SK-N-SH treated with all-trans-retinoic acid at 6 μM for 48 hours (cell line): Measurements from ENCODE around the gene STXBP3.

Source experiments
- ATAC-seq: fragments of 200-7000 bp; cut with Tn5 transposase; 3 replicates; pipeline ENCODE4 v1.9.1; 2020; ENCODE audit warnings: mild to moderate bottlenecking, moderate library complexity
- ARNTL ChIP-seq: fragments of 450-650 bp; formaldehyde crosslinking; IDR thresholded peaks from 2 replicates; pipeline ENCODE4 v1.5.0; 2020; ENCODE audit warnings: low read depth, mild to moderate bottlenecking, moderate library complexity, borderline replicate concordance
- BACH2 ChIP-seq: fragments of 250-450 bp; sonication (Bioruptor Pico); IDR thresholded peaks from 2 replicates; pipeline ENCODE4 v1.9.0; 2021; ENCODE audit warnings: mild to moderate bottlenecking, borderline replicate concordance
- CSDC2 ChIP-seq: fragments of 250-450 bp; sonication (Bioruptor Pico); IDR thresholded peaks from 2 replicates; pipeline ENCODE4 v1.5.0; 2020; ENCODE audit warnings: mild to moderate bottlenecking, moderate library complexity
- ESRRG ChIP-seq: fragments of 250-450 bp; sonication (Bioruptor Pico); IDR thresholded peaks from 2 replicates; pipeline ENCODE4 v1.6.1; 2021; ENCODE audit warnings: mild to moderate bottlenecking
- GLIS3 ChIP-seq: fragments of 250-450 bp; sonication (Bioruptor Pico); IDR thresholded peaks from 2 replicates; pipeline ENCODE4 v1.5.0; 2020; ENCODE audit warnings: mild to moderate bottlenecking, moderate library complexity
- ISL1 ChIP-seq: fragments of 250-450 bp; sonication (Bioruptor Pico); IDR thresholded peaks from 2 replicates; pipeline ENCODE4 v2.1.2; 2022; ENCODE audit warnings: mild to moderate bottlenecking, moderate library complexity
- OSR1 ChIP-seq: fragments of 250-450 bp; sonication (Bioruptor Pico); IDR thresholded peaks from 2 replicates; pipeline ENCODE4 v1.8.0; 2022; ENCODE audit warnings: moderate library complexity, mild to moderate bottlenecking, inconsistent platforms
- PPARA ChIP-seq: fragments of 250-450 bp; sonication (Bioruptor Pico); IDR thresholded peaks from 2 replicates; pipeline ENCODE4 v1.5.0; 2020; ENCODE audit warnings: mild to moderate bottlenecking, borderline replicate concordance
- RARB ChIP-seq: fragments of 250-450 bp; sonication (Bioruptor Pico); IDR thresholded peaks from 2 replicates; pipeline ENCODE4 v1.8.0; 2021; ENCODE audit warnings: mild to moderate bottlenecking, moderate library complexity
- SNAI2 ChIP-seq: fragments of 250-450 bp; sonication (Bioruptor Pico); IDR thresholded peaks from 2 replicates; pipeline ENCODE4 v1.5.0; 2020; ENCODE audit warnings: mild to moderate bottlenecking, moderate library complexity
- TCF4 ChIP-seq: fragments of 250-450 bp; sonication (Bioruptor Pico); IDR thresholded peaks from 2 replicates; pipeline ENCODE4 v1.8.0; 2021; ENCODE audit warnings: mild to moderate bottlenecking, moderate library complexity, borderline replicate concordance
- ZC3H10 ChIP-seq: fragments of 250-450 bp; sonication (Bioruptor Pico); IDR thresholded peaks from 2 replicates; pipeline ENCODE4 v1.5.1; 2021; ENCODE audit warnings: mild to moderate bottlenecking, moderate library complexity
- ZFP3 ChIP-seq: fragments of 250-450 bp; sonication (Bioruptor Pico); IDR thresholded peaks from 2 replicates; pipeline ENCODE4 v1.5.0; 2020; ENCODE audit warnings: mild to moderate bottlenecking, moderate library complexity
- ZFP30 ChIP-seq: fragments of 450-650 bp; formaldehyde crosslinking; IDR thresholded peaks from 2 replicates; pipeline ENCODE4 v1.5.0; 2022; ENCODE audit warnings: mild to moderate bottlenecking, moderate library complexity
- ZNF565 ChIP-seq: fragments of 450-650 bp; formaldehyde crosslinking; conservative IDR thresholded peaks from 2 replicates; pipeline ENCODE4 v1.5.0; 2020; ENCODE audit warnings: low read depth, mild to moderate bottlenecking, moderate library complexity
- ZNF70 ChIP-seq: fragments of 450-650 bp; formaldehyde crosslinking; IDR thresholded peaks from 2 replicates; pipeline ENCODE4 v1.5.0; 2020; ENCODE audit warnings: mild to moderate bottlenecking, moderate library complexity
- ZNF8 ChIP-seq: fragments of 450-650 bp; formaldehyde crosslinking; IDR thresholded peaks from 2 replicates; pipeline ENCODE4 v1.5.0; 2020; ENCODE audit warnings: mild to moderate bottlenecking, moderate library complexity
- TF ChIP-seq, protein P1 (sequence below): fragments of 250-450 bp; sonication (Bioruptor Pico); IDR thresholded peaks from 2 replicates; pipeline ENCODE4 v1.5.1; 2021; ENCODE audit warnings: mild to moderate bottlenecking, moderate library complexity
- TF ChIP-seq, protein P2 (sequence below): fragments of 250-450 bp; sonication (Bioruptor Pico); IDR thresholded peaks from 2 replicates; pipeline ENCODE4 v1.5.1; 2020; ENCODE audit warnings: low read depth, mild to moderate bottlenecking, moderate library complexity
- TF ChIP-seq, protein P3 (sequence below): fragments of 250-450 bp; sonication (Bioruptor Pico); IDR thresholded peaks from 2 replicates; pipeline ENCODE4 v1.8.0; 2020; ENCODE audit warnings: mild to moderate bottlenecking, moderate library complexity, borderline replicate concordance
- TF ChIP-seq, protein P4 (sequence below): fragments of 250-450 bp; sonication (Bioruptor Pico); IDR thresholded peaks from 2 replicates; pipeline ENCODE4 v1.8.0; 2021; ENCODE audit warnings: low read depth, mild to moderate bottlenecking, moderate library complexity, borderline replicate concordance

STXBP3 gene

DNA sequence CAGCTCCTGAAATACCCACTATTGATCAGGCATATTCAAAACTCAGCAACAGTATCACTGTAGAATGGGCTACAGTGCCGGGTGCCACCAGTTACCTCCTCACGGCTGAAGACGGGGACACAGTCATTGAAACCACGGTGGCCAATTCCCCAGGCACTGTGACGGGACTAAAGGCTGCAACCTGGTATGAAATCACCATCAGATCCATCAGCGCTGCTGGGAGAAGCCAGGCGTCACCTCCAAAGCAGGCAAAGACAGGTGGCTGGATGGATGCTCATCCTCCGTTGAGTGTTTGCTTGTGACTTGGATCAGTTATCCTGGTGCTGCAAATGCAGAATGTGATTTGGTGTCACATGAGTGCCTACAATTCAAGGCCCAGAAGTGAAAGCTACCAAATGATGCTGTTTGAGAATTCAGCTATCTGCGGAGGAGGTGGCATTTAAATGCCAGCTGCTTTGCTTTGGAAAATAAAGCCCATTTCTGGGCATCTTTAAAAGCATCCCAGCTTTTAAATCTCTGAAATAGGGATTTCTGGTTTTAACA is 28.6 kb upstream of the STXBP3 start:
- no peak for ATAC-seq
- TF ChIP-seq CSDC2 (CRISPR knock-in tag) (no peak), ZC3H10 (CRISPR knock-in tag) (no peak), ZNF70 (CRISPR knock-in tag) (no peak), PPARA (no peak), ZFP30 (CRISPR knock-in tag) (no peak), RARB (no peak), ZFP3 (CRISPR knock-in tag) (no peak)
- TF ChIP-seq, protein P1, sequence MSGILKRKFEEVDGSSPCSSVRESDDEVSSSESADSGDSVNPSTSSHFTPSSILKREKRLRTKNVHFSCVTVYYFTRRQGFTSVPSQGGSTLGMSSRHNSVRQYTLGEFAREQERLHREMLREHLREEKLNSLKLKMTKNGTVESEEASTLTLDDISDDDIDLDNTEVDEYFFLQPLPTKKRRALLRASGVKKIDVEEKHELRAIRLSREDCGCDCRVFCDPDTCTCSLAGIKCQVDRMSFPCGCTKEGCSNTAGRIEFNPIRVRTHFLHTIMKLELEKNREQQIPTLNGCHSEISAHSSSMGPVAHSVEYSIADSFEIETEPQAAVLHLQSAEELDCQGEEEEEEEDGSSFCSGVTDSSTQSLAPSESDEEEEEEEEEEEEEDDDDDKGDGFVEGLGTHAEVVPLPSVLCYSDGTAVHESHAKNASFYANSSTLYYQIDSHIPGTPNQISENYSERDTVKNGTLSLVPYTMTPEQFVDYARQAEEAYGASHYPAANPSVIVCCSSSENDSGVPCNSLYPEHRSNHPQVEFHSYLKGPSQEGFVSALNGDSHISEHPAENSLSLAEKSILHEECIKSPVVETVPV (CRISPR knock-in tag), result no peak
- TF ChIP-seq, protein P2, sequence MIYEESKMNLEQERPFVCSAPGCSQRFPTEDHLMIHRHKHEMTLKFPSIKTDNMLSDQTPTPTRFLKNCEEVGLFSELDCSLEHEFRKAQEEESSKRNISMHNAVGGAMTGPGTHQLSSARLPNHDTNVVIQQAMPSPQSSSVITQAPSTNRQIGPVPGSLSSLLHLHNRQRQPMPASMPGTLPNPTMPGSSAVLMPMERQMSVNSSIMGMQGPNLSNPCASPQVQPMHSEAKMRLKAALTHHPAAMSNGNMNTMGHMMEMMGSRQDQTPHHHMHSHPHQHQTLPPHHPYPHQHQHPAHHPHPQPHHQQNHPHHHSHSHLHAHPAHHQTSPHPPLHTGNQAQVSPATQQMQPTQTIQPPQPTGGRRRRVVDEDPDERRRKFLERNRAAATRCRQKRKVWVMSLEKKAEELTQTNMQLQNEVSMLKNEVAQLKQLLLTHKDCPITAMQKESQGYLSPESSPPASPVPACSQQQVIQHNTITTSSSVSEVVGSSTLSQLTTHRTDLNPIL, result no peak

DNA sequence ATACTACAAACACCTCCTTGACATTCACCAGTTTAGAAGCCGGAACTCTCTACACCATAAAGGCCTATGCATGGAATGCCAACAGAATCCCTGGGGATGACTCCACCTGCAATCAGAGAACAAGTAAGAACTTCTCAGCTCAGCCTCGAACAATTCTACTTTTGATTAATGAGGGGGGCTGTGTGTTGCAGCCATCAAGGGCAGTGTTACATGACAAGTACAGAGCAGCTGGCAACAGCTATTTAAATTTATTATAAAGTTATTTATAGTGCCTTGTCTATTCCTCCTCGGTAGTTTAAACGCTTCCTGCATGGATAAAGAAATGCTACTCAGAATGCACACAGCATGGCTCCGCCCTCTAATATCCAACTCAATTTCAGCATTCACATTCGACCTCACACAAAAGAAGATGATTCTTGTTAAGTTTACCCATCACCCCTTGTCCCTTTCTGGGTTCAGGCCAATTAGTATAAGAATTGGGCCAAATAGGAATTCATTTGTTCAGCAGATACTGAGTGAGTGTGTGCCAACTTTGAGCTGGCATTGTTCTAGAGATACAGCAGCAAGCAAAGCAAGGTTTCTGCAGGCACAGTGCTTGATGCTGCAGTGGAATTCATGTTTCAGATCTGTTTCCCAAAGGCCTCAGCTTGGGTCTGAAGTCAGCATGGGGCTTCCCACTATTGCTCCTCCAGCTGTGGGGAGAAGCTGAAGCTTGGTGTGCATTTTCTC is 27.4 kb upstream of the STXBP3 start:
- peak; percentile 13; the same call in 2 of the 3 replicates for ATAC-seq
- no peak for TF ChIP-seq TCF4 (CRISPR knock-in tag)
- TF ChIP-seq BACH2 (CRISPR knock-in tag), result no peak
- TF ChIP-seq ZFP3 (CRISPR knock-in tag), result no peak
- TF ChIP-seq ZNF565 (CRISPR knock-in tag), result no peak
- TF ChIP-seq OSR1 (CRISPR knock-in tag), result no peak
- TF ChIP-seq PPARA, result no peak
- TF ChIP-seq, protein P2, result no peak
- TF ChIP-seq ESRRG (CRISPR knock-in tag), result no peak
- TF ChIP-seq, protein P3, sequence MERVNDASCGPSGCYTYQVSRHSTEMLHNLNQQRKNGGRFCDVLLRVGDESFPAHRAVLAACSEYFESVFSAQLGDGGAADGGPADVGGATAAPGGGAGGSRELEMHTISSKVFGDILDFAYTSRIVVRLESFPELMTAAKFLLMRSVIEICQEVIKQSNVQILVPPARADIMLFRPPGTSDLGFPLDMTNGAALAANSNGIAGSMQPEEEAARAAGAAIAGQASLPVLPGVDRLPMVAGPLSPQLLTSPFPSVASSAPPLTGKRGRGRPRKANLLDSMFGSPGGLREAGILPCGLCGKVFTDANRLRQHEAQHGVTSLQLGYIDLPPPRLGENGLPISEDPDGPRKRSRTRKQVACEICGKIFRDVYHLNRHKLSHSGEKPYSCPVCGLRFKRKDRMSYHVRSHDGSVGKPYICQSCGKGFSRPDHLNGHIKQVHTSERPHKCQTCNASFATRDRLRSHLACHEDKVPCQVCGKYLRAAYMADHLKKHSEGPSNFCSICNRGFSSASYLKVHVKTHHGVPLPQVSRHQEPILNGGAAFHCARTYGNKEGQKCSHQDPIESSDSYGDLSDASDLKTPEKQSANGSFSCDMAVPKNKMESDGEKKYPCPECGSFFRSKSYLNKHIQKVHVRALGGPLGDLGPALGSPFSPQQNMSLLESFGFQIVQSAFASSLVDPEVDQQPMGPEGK (CRISPR knock-in tag), result no peak
- TF ChIP-seq ZNF8 (CRISPR knock-in tag), result no peak
- TF ChIP-seq GLIS3, result no peak
- no peak for TF ChIP-seq ARNTL (CRISPR knock-in tag)
- no peak for TF ChIP-seq CSDC2 (CRISPR knock-in tag)
- TF ChIP-seq, protein P4, sequence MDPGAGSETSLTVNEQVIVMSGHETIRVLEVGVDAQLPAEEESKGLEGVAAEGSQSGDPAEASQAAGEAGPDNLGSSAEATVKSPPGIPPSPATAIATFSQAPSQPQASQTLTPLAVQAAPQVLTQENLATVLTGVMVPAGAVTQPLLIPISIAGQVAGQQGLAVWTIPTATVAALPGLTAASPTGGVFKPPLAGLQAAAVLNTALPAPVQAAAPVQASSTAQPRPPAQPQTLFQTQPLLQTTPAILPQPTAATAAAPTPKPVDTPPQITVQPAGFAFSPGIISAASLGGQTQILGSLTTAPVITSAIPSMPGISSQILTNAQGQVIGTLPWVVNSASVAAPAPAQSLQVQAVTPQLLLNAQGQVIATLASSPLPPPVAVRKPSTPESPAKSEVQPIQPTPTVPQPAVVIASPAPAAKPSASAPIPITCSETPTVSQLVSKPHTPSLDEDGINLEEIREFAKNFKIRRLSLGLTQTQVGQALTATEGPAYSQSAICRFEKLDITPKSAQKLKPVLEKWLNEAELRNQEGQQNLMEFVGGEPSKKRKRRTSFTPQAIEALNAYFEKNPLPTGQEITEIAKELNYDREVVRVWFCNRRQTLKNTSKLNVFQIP (CRISPR knock-in tag), result no peak
- TF ChIP-seq, protein P1 (CRISPR knock-in tag), result no peak
- no peak for TF ChIP-seq SNAI2 (CRISPR knock-in tag)
- TF ChIP-seq ISL1 (CRISPR knock-in tag), result no peak
- no peak for TF ChIP-seq ZNF70 (CRISPR knock-in tag)
